Bladder microvascular endothelial cell (primary cell): ENCODE data around the gene NPY4R2. TPM values are rescaled to one million over a fixed set of nuclear protein-coding genes. Genes with fewer than 3 reads are reported as not detected.

Experiments used
- total RNA-seq: library from RNA; depleted of rRNA; stranded (reverse); fragments of >200 nt; gene quantifications from 2 replicates; pipeline ENCODE4 v1.2.3, GENCODE V29; 2014

The NPY4R2 gene, protein sequence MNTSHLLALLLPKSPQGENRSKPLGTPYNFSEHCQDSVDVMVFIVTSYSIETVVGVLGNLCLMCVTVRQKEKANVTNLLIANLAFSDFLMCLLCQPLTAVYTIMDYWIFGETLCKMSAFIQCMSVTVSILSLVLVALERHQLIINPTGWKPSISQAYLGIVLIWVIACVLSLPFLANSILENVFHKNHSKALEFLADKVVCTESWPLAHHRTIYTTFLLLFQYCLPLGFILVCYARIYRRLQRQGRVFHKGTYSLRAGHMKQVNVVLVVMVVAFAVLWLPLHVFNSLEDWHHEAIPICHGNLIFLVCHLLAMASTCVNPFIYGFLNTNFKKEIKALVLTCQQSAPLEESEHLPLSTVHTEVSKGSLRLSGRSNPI
- not detected in 2 replicates for total RNA-seq

DNA sequence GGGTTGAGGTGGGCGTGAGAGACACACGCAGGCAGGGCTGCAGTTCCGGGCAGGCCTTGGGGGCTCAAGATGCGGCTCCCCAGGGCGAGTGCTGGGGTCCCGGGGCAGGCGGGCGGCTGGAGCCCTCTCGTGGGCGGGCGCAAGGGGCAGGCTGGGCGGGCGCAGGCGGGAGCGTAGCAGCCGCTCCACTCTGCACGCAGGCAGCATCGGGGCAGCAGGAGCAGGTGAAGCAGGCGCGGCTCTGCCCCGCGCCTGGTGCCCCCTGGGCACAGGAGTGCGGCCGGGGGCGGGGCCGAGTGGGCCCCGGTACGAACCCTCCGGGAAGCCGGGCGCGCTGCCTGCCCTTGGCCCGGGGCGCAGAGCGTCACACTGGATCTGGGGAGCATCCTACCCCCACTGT is at the start of gene NPY4R2:
NPY4R2 (plus strand) TSS at position 188 of the 400 bp plus-strand sequence. CDS start 3,326 bp downstream, outside the sequence.

Other genes starting within 250 kb of the NPY4R2 start
- gene SYT15B, start 155.1 kb upstream of the NPY4R2 start, total RNA-seq: 0.06 TPM in 1 of 2 replicates, not detected in the other
- not detected in 2 replicates for gene FAM25C, start 81.1 kb downstream of the NPY4R2 start, total RNA-seq